Spinal cord (tissue), 10 donors: ENCODE data around the gene COL21A1. TPM values are rescaled to one million over a fixed set of nuclear protein-coding genes. Genes with fewer than 3 reads are reported as not detected.

Experiments
- DNase-seq, 6 donors: peaks; one replicate each; pipeline versions ENCODE4 v3.0.0 to v3.0.0-alpha.2; 2013 to 2015; ENCODE audit warnings: low spot score in 6 of 6, low read depth in 4 of 6
- H3K27ac ChIP-seq: one replicate; pipeline ENCODE4 v1.5.1; 2013; ENCODE audit warnings: low read depth, low read length, control low read depth
- H3K27me3 ChIP-seq: one replicate; pipeline ENCODE4 v1.6.1; 2013; ENCODE audit warnings: low read length; ENCODE audit not compliant: control insufficient read depth, insufficient read depth
- H3K36me3 ChIP-seq: one replicate; pipeline ENCODE4 v1.6.1; 2013; ENCODE audit warnings: low read length; ENCODE audit not compliant: control insufficient read depth, insufficient read depth
- H3K4me1 ChIP-seq: one replicate; pipeline ENCODE4 v1.6.1; 2013; ENCODE audit warnings: low read length; ENCODE audit not compliant: control insufficient read depth, insufficient read depth
- H3K4me3 ChIP-seq: one replicate; pipeline ENCODE4 v1.5.1; 2013; ENCODE audit warnings: low read depth, low read length, control low read depth
- H3K9me3 ChIP-seq: one replicate; pipeline ENCODE4 v1.6.1; 2013; ENCODE audit warnings: low read length; ENCODE audit not compliant: control insufficient read depth, insufficient read depth
- WGBS: methylation state at CpG from one replicate; pipeline ENCODE4 v1.1.5; 2013; ENCODE audit warnings: missing lambda C conversion rate; ENCODE audit not compliant: insufficient coverage; 5-methylcytosine and 5-hydroxymethylcytosine counted together
- polyA plus RNA-seq, 2 donors: library from polyadenylated mRNA; unstranded; fragments of 120-200 nt; gene quantifications; one replicate each; pipeline ENCODE4 v1.2.1, GENCODE V29; 2013; ENCODE audit not compliant: insufficient read length in 2 of 2
- total RNA-seq, 2 donors: library from RNA; depleted of rRNA in 1 of 2; stranded (reverse); fragments of 120-200 nt in 1 of 2; fragments of >200 nt in 1 of 2; gene quantifications; one replicate each; pipeline versions ENCODE4 v1.2.3 to v1.2.4, GENCODE V29; 2013 to 2014
- donor health status: healthy.

COL21A1 gene
- total and polyA plus RNA-seq, 4 donors, result 9.0 to 51.7 (median 26.2) TPM

GRCh38 chr6:56168596-56168995, 78.8 kb downstream of the COL21A1 start:
- H3K4me3 ChIP-seq, result no peak overlapping the region
- H3K4me1 ChIP-seq, result no peaks in the 10 kb centered on the region
- DNase-seq, result no peak
- H3K36me3 ChIP-seq, result no peaks in the 10 kb centered on the region
- H3K27ac ChIP-seq, result no peak overlapping the region
- H3K9me3 ChIP-seq, result peaks cover 5% of the 10 kb centered on the region
- H3K27me3 ChIP-seq, result no peaks in the 10 kb centered on the region
- WGBS, result no CpG with 5 or more reads among the region's 1 CpG

GRCh38 chr6:56162081-56162480, 85.3 kb downstream of the COL21A1 start:
- no peak for DNase-seq
- Histone ChIP-seq H3K4me1 (no peaks in the 10 kb centered on the region), H3K27me3 (no peaks in the 10 kb centered on the region), H3K36me3 (no peaks in the 10 kb centered on the region), H3K4me3 (no peak overlapping the region), H3K9me3 (no peaks in the 10 kb centered on the region), H3K27ac (no peak overlapping the region)
- WGBS, result 75% methylated on average over 1 of the region's 1 CpG

- Histone ChIP-seq H3K4me1 (no peaks in the 10 kb centered on the region), H3K36me3 (no peaks in the 10 kb centered on the region), H3K27me3 (no peaks in the 10 kb centered on the region), H3K27ac (no peak overlapping the region), H3K4me3 (no peak overlapping the region), H3K9me3 (no peaks in the 10 kb centered on the region)
- DNase-seq, result no peak
- WGBS, result 75% methylated on average over 2 of the region's 2 CpGs
Measured at GRCh38 chr6:56160489-56160888, 86.9 kb downstream of the COL21A1 start.

GRCh38 chr6:56158571-56158970, 88.8 kb downstream of the COL21A1 start:
- DNase-seq, result no peak

GRCh38 chr6:56156643-56157042, 90.7 kb downstream of the COL21A1 start:
- Histone ChIP-seq H3K9me3 (peaks cover 3% of the 10 kb centered on the region), H3K36me3 (no peaks in the 10 kb centered on the region), H3K4me3 (no peak overlapping the region), H3K27ac (no peak overlapping the region), H3K27me3 (no peaks in the 10 kb centered on the region), H3K4me1 (no peaks in the 10 kb centered on the region)
- no peak for DNase-seq
- 88% methylated on average over 2 of the region's 2 CpGs for WGBS

More at GRCh38 chr6:56158571-56158970, 88.8 kb downstream of the COL21A1 start:
- Histone ChIP-seq H3K36me3 (no peaks in the 10 kb centered on the region), H3K27ac (no peak overlapping the region), H3K9me3 (peaks cover 3% of the 10 kb centered on the region), H3K27me3 (no peaks in the 10 kb centered on the region), H3K4me3 (no peak overlapping the region), H3K4me1 (no peaks in the 10 kb centered on the region)
- no CpG with 5 or more reads among the region's 2 CpGs for WGBS

GRCh38 chr6:56155634-56156141, 91.7 kb downstream of the COL21A1 start:
- Histone ChIP-seq H3K36me3 (no peaks in the 10 kb centered on the region), H3K4me3 (no peak overlapping the region), H3K9me3 (peaks cover 3% of the 10 kb centered on the region), H3K27ac (no peak overlapping the region), H3K27me3 (no peaks in the 10 kb centered on the region), H3K4me1 (no peaks in the 10 kb centered on the region)
- WGBS, result no CpG with 5 or more reads among the region's 4 CpGs
- no peak for DNase-seq

GRCh38 chr6:56154076-56154475, 93.3 kb downstream of the COL21A1 start:
- no peaks in the 10 kb centered on the region for H3K36me3 ChIP-seq
- H3K4me1 ChIP-seq, result no peaks in the 10 kb centered on the region
- DNase-seq, result no peak
- no peak overlapping the region for H3K4me3 ChIP-seq
- H3K27me3 ChIP-seq, result no peaks in the 10 kb centered on the region
- peaks cover 3% of the 10 kb centered on the region for H3K9me3 ChIP-seq
- H3K27ac ChIP-seq, result no peak overlapping the region

GRCh38 chr6:56152611-56153010, 94.8 kb downstream of the COL21A1 start:
- Histone ChIP-seq H3K27ac (no peak overlapping the region), H3K36me3 (no peaks in the 10 kb centered on the region), H3K4me3 (no peak overlapping the region), H3K27me3 (no peaks in the 10 kb centered on the region), H3K9me3 (peaks cover 3% of the 10 kb centered on the region), H3K4me1 (no peaks in the 10 kb centered on the region)
- WGBS, result no CpG with 5 or more reads among the region's 1 CpG
- peak in 2 of 6 donors; percentile 10 to 29 for DNase-seq

- Histone ChIP-seq H3K36me3 (no peaks in the 10 kb centered on the region), H3K9me3 (peaks cover 3% of the 10 kb centered on the region), H3K27ac (no peak overlapping the region), H3K4me3 (no peak overlapping the region), H3K27me3 (no peaks in the 10 kb centered on the region), H3K4me1 (no peaks in the 10 kb centered on the region)
- WGBS, result 56% methylated on average over 1 of the region's 3 CpGs
- DNase-seq, result peak in 1 of 6 donors; percentile 8
Measured at GRCh38 chr6:56151609-56152224, 95.7 kb downstream of the COL21A1 start.

- no peaks in the 10 kb centered on the region for H3K27me3 ChIP-seq
- H3K4me1 ChIP-seq, result no peaks in the 10 kb centered on the region
- H3K9me3 ChIP-seq, result peaks cover under 1% of the 10 kb centered on the region
- WGBS, result 95% methylated on average over 2 of the region's 2 CpGs
- no peak overlapping the region for H3K27ac ChIP-seq
- H3K4me3 ChIP-seq, result no peak overlapping the region
- no peaks in the 10 kb centered on the region for H3K36me3 ChIP-seq
- DNase-seq, result no peak
Measured at GRCh38 chr6:56148488-56149186, 98.7 kb downstream of the COL21A1 start.
